Brain microvascular endothelial cell (primary cell): Measurements from ENCODE around the gene ZNF506.
"Not testable (repeated sequence)": the region's sequence is repeated elsewhere in the genome, so short reads cannot be mapped to it uniquely, and the experiment has no call there.

Experiments used
- DNase-seq: peaks from one replicate; pipeline ENCODE4 v3.0.0-alpha.2; 2020
- H3K27ac ChIP-seq: fragments of 250-450 bp; sonication (Bioruptor Pico); 2 replicates; pipeline ENCODE4 v1.5.1; 2020; ENCODE audit warnings: mild to moderate bottlenecking, moderate library complexity
- H3K27me3 ChIP-seq: fragments of 250-450 bp; sonication (Bioruptor Pico); replicated peaks from 2 replicates; pipeline ENCODE4 v1.5.1; 2020; ENCODE audit warnings: mild to moderate bottlenecking
- H3K36me3 ChIP-seq: fragments of 250-450 bp; sonication (Bioruptor Pico); replicated peaks from 2 replicates; pipeline ENCODE4 v1.5.1; 2020; ENCODE audit warnings: mild to moderate bottlenecking
- H3K4me3 ChIP-seq: 2 replicates; pipeline ENCODE4 v1.5.1; 2011; ENCODE audit warnings: low read depth, mild to moderate bottlenecking, control low read depth, low read length, moderate library complexity
- CTCF ChIP-seq: IDR thresholded peaks from 2 replicates; pipeline ENCODE4 v1.5.1; 2011; ENCODE audit warnings: low read depth, mild to moderate bottlenecking, moderate library complexity, low read length, control low read depth, inconsistent platforms; ENCODE audit errors: missing control alignments
- in situ Hi-C: cut with HindIII; loops from 2 replicates; pipeline ENCODE4 v1.10.0; 2017; ENCODE audit warnings: low sequenced_read_pairs, low pct_ligation_motif_present

ZNF506 gene

DNA sequence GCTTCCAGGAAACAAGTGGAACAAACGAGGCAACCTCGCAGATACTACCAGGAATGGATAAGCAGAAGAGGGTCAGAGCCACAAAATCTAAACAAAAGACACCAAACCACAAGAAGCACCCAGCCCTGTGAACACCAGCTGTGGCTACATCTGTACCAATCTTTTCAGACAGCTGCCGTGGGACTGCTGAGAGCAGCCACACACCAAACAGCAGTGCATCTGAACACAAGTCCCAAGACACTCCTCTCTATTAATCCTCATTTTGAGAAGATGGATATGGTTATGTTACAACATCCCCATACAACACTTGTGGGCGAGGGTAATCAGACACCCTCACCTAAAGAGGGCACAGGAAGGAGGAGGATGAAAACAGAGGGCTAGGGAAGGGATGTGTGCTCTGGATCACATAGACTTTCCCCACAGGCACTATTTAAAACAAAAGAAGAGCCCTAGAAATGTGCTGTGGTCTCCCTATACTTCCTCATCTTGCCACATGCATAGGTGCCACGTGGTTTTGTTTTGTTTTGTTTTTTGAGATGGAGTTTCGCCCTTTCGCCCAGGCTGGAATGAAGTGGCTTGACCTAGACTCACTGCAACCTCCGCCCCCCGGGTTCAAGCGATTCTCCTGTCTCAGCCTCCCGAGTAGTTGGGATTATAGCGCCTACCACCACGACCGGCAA, 47.1 kb downstream of the ZNF506 start:
- in situ Hi-C loops: no loop called here
- no peaks in the 10 kb centered on the region for H3K36me3 ChIP-seq
- H3K27ac ChIP-seq: no peak overlapping the region
- H3K4me3 ChIP-seq: no peak overlapping the region
- TF ChIP-seq CTCF: no peak
- no peak for DNase-seq
- no peaks in the 10 kb centered on the region for H3K27me3 ChIP-seq

DNA sequence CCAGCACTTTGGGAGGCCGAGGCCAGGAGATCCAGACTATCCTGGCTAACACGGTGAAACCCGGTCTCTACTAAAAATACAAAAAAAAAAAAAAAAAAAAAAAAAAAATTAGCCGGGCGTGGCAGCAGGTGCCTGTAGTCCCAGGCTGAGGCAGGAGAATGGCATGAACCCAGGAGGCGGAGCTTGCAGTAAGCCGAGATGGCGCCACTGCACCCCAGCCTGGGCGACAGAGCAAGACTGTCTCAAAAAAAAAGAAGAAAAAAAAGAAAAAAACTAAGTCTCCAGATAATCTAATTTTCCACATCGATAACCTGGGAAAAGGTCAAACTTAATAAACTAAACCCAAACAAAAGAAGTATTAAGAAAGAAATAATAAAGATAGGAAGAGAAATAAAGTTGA, 49.6 kb downstream of the ZNF506 start:
- H3K4me3 ChIP-seq, in situ Hi-C loops, H3K36me3 ChIP-seq, DNase-seq, H3K27ac ChIP-seq, H3K27me3 ChIP-seq: not testable (repeated sequence)

- H3K4me3 ChIP-seq, H3K36me3 ChIP-seq, in situ Hi-C loops, H3K27ac ChIP-seq, H3K27me3 ChIP-seq, DNase-seq: not testable (repeated sequence)
These were observed 51.6 kb downstream of the ZNF506 start for GRCh38 chr19:19769971-19770370.

DNA sequence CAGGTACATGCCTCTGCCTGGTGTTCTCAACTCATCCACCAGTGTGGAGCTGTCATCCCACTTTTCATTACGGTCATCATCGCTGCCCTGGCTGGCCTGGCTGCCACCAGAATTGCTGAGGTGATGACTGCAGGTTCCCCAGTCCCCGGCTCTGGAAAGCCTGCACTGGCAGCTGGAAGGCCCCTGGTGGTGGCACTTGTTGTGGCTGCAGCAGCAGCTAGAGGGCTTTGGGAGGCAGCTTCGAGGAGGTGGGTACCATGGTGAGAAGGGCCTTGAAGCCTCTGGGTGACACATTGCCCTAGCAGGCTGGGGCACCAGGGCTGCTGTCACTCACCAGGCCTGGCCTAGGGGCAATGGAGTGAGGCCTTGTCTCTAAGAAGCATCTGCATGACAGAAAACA, 63.4 kb downstream of the ZNF506 start:
- in situ Hi-C loops: no loop called here
- TF ChIP-seq CTCF: no peak
- Histone ChIP-seq H3K27ac (no peak overlapping the region), H3K27me3 (no peaks in the 10 kb centered on the region), H3K36me3 (no peaks in the 10 kb centered on the region), H3K4me3 (no peak overlapping the region)
- no peak for DNase-seq

DNA sequence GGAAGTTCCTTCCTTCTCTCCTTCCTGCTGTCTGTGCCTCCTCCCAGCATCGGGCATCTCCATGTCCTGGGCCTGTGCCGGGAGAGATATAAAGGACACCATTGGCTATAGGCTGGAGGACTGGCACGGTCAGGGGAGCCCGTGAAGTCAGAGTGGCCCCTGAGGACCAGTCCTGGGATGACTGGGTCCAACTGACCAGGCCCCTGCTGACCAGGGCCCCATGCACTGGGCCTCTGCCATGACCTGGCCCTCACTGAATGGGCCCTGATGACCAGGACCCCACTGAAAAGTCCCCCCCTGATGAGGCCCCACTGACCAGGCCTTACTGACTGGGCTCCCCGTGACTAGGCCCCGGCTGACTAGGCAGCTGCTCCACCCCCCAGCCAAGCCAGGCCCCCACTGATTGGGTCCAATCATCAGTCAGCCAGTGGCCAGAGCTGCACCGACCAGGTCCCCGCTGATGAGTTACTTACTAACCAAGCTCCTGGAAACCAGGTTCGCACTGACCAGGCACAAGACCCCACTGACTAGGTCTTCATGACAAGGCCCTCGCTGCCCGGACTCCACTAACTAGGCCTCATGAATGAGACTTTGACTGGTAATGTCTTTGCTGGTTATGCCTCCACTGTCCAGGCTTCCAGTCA, 68.7 kb downstream of the ZNF506 start:
- Histone ChIP-seq H3K27ac (no peak overlapping the region), H3K4me3 (no peak overlapping the region), H3K27me3 (no peaks in the 10 kb centered on the region), H3K36me3 (no peaks in the 10 kb centered on the region)
- DNase-seq: no peak
- no peak for TF ChIP-seq CTCF
- in situ Hi-C loops: no loop called here

DNA sequence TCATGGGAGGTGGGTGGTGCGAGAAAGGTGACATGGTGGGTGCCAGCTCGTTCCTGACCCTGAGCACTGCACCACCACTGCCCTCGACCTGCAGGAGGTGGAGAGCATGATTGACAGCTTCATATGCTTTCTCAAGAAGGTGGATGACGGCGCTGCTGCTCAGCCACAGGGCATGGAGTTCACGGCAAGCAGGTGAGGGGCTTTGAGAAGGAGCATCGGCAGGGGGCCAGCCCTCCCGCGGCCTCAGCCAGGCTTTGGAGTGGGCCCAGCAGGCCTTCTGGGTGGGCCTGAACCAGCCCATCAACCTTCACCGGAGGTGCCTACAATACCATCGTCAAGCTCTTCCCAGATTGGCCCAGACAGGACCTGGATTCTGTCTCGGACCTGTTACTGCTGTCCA, 69.7 kb downstream of the ZNF506 start:
- no peak for DNase-seq
- in situ Hi-C loops: no loop called here
- no peak overlapping the region for H3K27ac ChIP-seq
- no peak overlapping the region for H3K4me3 ChIP-seq
- no peaks in the 10 kb centered on the region for H3K27me3 ChIP-seq
- H3K36me3 ChIP-seq: no peaks in the 10 kb centered on the region
- no peak for TF ChIP-seq CTCF
